ENCODE measurements around the gene PDE6A.

PDE6A gene

DNA sequence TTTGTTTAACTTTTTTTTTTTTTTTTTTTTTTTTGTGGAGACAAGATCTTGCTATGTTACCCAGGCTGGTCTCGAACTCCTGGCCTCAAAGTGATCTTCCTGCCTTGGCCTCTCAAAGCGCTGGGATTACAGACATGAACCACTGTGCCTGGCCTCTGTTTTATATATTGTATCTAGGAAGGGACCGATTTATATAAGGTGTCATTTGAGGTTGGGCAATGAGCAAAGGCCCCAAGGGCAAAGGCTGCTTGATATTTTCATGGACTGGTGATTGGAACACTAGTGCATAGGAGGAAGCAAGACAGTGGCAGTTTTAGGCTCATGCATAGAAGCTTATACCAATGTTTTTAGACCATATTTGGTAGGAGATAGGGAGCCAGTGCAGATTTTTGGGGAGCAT, 19.1 kb upstream of the PDE6A start:
- no peaks in the 10 kb centered on the region for H3K36me3 ChIP-seq (replicated peaks)
- no peaks in the 10 kb centered on the region for H3K27me3 ChIP-seq (replicated peaks)
- H3K27ac ChIP-seq: no peak overlapping the region
- DNase-seq: no peak
- TF ChIP-seq, protein P1, sequence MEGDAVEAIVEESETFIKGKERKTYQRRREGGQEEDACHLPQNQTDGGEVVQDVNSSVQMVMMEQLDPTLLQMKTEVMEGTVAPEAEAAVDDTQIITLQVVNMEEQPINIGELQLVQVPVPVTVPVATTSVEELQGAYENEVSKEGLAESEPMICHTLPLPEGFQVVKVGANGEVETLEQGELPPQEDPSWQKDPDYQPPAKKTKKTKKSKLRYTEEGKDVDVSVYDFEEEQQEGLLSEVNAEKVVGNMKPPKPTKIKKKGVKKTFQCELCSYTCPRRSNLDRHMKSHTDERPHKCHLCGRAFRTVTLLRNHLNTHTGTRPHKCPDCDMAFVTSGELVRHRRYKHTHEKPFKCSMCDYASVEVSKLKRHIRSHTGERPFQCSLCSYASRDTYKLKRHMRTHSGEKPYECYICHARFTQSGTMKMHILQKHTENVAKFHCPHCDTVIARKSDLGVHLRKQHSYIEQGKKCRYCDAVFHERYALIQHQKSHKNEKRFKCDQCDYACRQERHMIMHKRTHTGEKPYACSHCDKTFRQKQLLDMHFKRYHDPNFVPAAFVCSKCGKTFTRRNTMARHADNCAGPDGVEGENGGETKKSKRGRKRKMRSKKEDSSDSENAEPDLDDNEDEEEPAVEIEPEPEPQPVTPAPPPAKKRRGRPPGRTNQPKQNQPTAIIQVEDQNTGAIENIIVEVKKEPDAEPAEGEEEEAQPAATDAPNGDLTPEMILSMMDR (IDR thresholded peaks at IDR 0.05; ENCODE audit: low read depth, low read length, missing control alignments): no peak
- in situ Hi-C loops (cut with HindIII; ENCODE audit: low pct_ligation_motif_present, low sequenced_read_pairs): no loop called here
- H3K4me3 ChIP-seq (ENCODE audit: low read depth, low read length): no peak overlapping the region

DNA sequence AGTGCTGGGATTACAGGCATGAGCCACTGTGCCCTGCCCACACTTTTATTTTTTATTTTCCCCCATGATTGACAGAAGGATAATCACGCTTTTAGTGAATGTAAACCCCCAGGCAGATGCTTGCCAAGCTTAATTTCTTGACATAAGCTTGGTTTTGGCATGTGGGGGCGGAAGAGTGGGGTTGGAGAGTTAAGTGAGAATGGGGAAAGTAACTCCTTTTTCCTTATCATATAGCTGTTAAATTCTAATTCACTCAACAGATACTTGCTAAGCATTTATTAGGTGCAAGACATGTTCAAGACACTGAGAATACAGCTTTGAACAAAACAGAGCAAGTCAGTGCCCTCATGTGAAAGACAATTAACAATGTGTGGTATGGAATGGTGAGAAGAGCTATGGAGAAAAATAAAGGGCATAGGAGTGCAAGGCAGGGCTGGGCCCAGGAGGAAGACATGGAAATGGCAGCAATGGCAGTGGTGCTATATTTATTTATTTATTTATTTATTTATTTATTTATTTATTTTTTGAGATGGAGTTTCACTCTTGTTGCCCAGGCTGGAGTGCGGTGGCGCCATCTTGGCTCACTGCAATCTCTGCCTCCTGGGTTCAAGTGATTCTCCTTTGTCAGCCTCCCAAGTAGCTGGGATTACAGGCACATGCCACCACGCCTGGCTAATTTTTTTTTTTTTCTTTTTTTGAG, 18.2 kb upstream of the PDE6A start:
- H3K36me3 ChIP-seq (replicated peaks): no peaks in the 10 kb centered on the region
- H3K27ac ChIP-seq: no peak overlapping the region
- no peaks in the 10 kb centered on the region for H3K27me3 ChIP-seq (replicated peaks)
- TF ChIP-seq, protein P1 (IDR thresholded peaks at IDR 0.05; ENCODE audit: low read depth, low read length, missing control alignments): no peak
- no peak overlapping the region for H3K4me3 ChIP-seq (ENCODE audit: low read depth, low read length)
- DNase-seq: no peak
- in situ Hi-C loops (cut with HindIII; ENCODE audit: low pct_ligation_motif_present, low sequenced_read_pairs): no loop called here

DNA sequence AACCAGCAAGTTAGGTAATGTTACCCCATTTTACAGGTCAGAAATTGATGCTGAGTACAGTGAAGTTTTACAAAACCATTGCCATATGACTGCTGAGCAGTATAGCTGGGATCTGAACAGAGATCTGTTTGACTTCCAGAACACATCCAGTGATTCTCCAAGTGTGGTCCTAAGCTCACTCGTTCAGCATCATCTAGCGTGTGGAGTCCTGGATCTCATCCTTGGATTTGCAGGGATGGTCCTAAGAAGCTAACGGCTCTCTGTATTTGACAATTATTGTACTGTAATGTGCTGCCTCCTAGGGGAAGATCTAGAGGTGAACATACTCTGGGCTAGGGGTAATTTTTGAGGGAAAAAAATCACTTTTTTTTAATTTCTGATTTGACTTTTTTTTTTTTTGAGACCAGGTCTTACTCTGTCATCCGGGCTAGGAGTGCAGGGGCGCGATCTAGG, 17.4 kb upstream of the PDE6A start:
- in situ Hi-C loops (cut with HindIII; ENCODE audit: low pct_ligation_motif_present, low sequenced_read_pairs): no loop called here
- no peak overlapping the region for H3K27ac ChIP-seq
- no peaks in the 10 kb centered on the region for H3K27me3 ChIP-seq (replicated peaks)
- DNase-seq: peak; percentile 53
- H3K4me3 ChIP-seq (ENCODE audit: low read depth, low read length): no peak overlapping the region
- H3K36me3 ChIP-seq (replicated peaks): no peaks in the 10 kb centered on the region
- TF ChIP-seq, protein P1 (IDR thresholded peaks at IDR 0.05; ENCODE audit: low read depth, low read length, missing control alignments): peak; percentile 69

- Histone ChIP-seq H3K27me3 (replicated peaks) (no peaks in the 10 kb centered on the region), H3K36me3 (replicated peaks) (no peaks in the 10 kb centered on the region), H3K27ac (peak overlapping the region; percentile 30), H3K4me3 (ENCODE audit: low read depth, low read length) (peak overlapping the region; percentile 77)
- TF ChIP-seq, protein P1 (IDR thresholded peaks at IDR 0.05; ENCODE audit: low read depth, low read length, missing control alignments): no peak
- no peak for DNase-seq
- in situ Hi-C loops (cut with HindIII; ENCODE audit: low pct_ligation_motif_present, low sequenced_read_pairs): no loop called here
These were observed 16.6 kb upstream of the PDE6A start for GRCh38 chr5:149961186-149961685.

- Histone ChIP-seq H3K4me3 (ENCODE audit: low read depth, low read length) (peak within 1 kb of the TSS; percentile 77), H3K27me3 (replicated peaks) (no peaks in the 10 kb centered on the region), H3K36me3 (replicated peaks) (no peaks in the 10 kb centered on the region), H3K27ac (peak within 1 kb of the TSS; percentile 67)
- TF ChIP-seq, protein P1 (IDR thresholded peaks at IDR 0.05; ENCODE audit: low read depth, low read length, missing control alignments): peak; percentile 12
- in situ Hi-C loops (cut with HindIII; ENCODE audit: low pct_ligation_motif_present, low sequenced_read_pairs): no loop called here
- DNase-seq: peak; percentile 97
These were observed 15.9 kb upstream of the PDE6A start, which contains the start of gene SLC26A2 for GRCh38 chr5:149960272-149961185. SLC26A2 (plus strand) TSS chr5:149960758; CDS start chr5:149977653, 16,895 bp downstream.

Measured in brain microvascular endothelial cell (primary cell).